ENCODE results near the gene PHF21A. TPM values are rescaled to one million over a fixed set of nuclear protein-coding genes. Genes with fewer than 3 reads are reported as not detected.

The PHF21A gene
- polyA plus RNA-seq, 1 donor (not counting 4 experiments of a cell fraction or from before 2014, with no cell fraction given), result 16.1 TPM

DNA sequence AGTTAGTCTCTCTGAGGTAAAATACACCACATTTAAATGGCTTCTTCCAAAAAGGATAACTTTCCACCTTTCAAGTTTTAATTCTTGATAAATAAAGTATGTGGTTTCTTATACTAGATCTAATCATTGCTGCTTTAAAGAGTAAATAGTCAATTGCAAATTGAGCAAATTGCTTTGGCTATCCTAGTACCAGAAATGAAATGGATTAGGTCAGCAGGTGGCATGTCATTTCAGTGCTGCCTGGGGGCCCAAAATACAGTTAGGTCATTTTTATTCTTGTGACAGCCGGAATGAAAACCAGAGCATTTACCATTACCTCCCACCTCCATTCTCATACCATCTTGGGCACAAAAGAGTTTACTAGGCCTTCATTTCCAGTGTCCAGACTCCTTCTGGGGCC lies 70.2 kb downstream of the PHF21A start:
- no peak for FAIRE-seq
- H4K20me1 ChIP-seq (ENCODE audit: control insufficient read depth, extremely low read depth, insufficient read depth, low read length), result no peaks in the 10 kb centered on the region
- dilution Hi-C loops (cut with MboI; ENCODE audit: extremely low pct_ligation_motif_present, low sequenced_read_pairs), result no loop called here

DNA sequence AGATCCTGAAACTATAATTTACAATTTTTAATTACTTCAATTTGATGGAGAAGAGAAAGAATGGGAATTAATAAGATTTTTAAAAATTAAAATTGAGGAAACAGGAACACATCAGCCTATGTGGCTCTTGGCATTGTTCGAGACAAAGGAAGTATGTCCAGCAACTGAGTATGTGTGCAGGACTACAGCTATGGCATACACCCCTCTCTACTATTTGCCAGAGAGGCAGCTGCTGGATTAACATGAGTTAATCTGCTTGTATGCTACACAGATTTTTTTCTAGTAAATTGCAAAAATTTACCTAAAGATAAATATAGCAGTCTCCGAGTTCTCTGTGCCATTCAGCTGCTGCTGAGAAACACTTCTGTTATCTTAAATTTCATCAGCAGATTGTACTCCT lies 70.6 kb downstream of the PHF21A start:
- Histone ChIP-seq H3K4me2 (ENCODE audit: control insufficient read depth, extremely low read depth, insufficient read depth, low read depth, low read length) (peak overlapping the region; percentile 58), H3K9me3 (ENCODE audit: control insufficient read depth, low read depth, low read length) (no peaks in the 10 kb centered on the region), H3K9ac (ENCODE audit: control insufficient read depth, extremely low read depth, insufficient read depth, low read length) (no peak overlapping the region), H3K4me1 (ENCODE audit: control insufficient read depth, extremely low read depth, insufficient read depth, low read length) (peaks cover 20% of the 10 kb centered on the region), H3K27ac (ENCODE audit: control insufficient read depth, insufficient read depth, low read length) (no peak overlapping the region), H3K36me3 (ENCODE audit: control insufficient read depth in 2 of 2, extremely low read depth in 1 of 2, insufficient read depth in 2 of 2, low read length in 2 of 2) (peaks cover 0 to 1% of the 10 kb centered on the region in 2 experiments), H3K4me3 (ENCODE audit: control insufficient read depth in 2 of 3, extremely low read depth in 1 of 3, insufficient read depth in 2 of 3, low read depth in 1 of 3, low read length in 3 of 3) (no peak overlapping the region), H3K79me2 (ENCODE audit: control insufficient read depth, insufficient read depth, low read length) (no peaks in the 10 kb centered on the region), H2AFZ (ENCODE audit: control insufficient read depth, low read length) (no peak overlapping the region), H3K27me3 (ENCODE audit: control insufficient read depth, extremely low read depth, insufficient read depth, low read length) (no peaks in the 10 kb centered on the region), H4K20me1 (ENCODE audit: control insufficient read depth, extremely low read depth, insufficient read depth, low read length) (no peaks in the 10 kb centered on the region), H3K9me1 (ENCODE audit: control insufficient read depth, extremely low read depth, insufficient read depth, low read length) (no peaks in the 10 kb centered on the region)
- TF ChIP-seq, protein P1, sequence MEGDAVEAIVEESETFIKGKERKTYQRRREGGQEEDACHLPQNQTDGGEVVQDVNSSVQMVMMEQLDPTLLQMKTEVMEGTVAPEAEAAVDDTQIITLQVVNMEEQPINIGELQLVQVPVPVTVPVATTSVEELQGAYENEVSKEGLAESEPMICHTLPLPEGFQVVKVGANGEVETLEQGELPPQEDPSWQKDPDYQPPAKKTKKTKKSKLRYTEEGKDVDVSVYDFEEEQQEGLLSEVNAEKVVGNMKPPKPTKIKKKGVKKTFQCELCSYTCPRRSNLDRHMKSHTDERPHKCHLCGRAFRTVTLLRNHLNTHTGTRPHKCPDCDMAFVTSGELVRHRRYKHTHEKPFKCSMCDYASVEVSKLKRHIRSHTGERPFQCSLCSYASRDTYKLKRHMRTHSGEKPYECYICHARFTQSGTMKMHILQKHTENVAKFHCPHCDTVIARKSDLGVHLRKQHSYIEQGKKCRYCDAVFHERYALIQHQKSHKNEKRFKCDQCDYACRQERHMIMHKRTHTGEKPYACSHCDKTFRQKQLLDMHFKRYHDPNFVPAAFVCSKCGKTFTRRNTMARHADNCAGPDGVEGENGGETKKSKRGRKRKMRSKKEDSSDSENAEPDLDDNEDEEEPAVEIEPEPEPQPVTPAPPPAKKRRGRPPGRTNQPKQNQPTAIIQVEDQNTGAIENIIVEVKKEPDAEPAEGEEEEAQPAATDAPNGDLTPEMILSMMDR (optimal IDR thresholded peaks at IDR 0.05 in 1 of 3, IDR thresholded peaks at IDR 0.05 in 1 of 3, conservative IDR thresholded peaks at IDR 0.05 in 1 of 3; ENCODE audit: extremely low read depth in 1 of 3, insufficient read depth in 2 of 3, low read length in 3 of 3), result no peak
- no peak for TF ChIP-seq EZH2 (IDR thresholded peaks at IDR 0.05; ENCODE audit: low read length)
- dilution Hi-C loops (cut with MboI; ENCODE audit: extremely low pct_ligation_motif_present, low sequenced_read_pairs), result no loop called here
- no peak for DNase-seq (ENCODE audit: low read depth, low spot score)
- no peak for FAIRE-seq

More for the DNA sequence above, 70.2 kb downstream of the PHF21A start:
- H2AFZ ChIP-seq (ENCODE audit: control insufficient read depth, low read length), result no peak overlapping the region
- H3K9me1 ChIP-seq (ENCODE audit: control insufficient read depth, extremely low read depth, insufficient read depth, low read length), result no peaks in the 10 kb centered on the region
- no peaks in the 10 kb centered on the region for H3K9me3 ChIP-seq (ENCODE audit: control insufficient read depth, low read depth, low read length)
- no peak overlapping the region for H3K9ac ChIP-seq (ENCODE audit: control insufficient read depth, extremely low read depth, insufficient read depth, low read length)
- H3K79me2 ChIP-seq (ENCODE audit: control insufficient read depth, insufficient read depth, low read length), result no peaks in the 10 kb centered on the region
- TF ChIP-seq EZH2 (IDR thresholded peaks at IDR 0.05; ENCODE audit: low read length), result no peak
- TF ChIP-seq, protein P1 (optimal IDR thresholded peaks at IDR 0.05 in 1 of 3, IDR thresholded peaks at IDR 0.05 in 1 of 3, conservative IDR thresholded peaks at IDR 0.05 in 1 of 3; ENCODE audit: extremely low read depth in 1 of 3, insufficient read depth in 2 of 3, low read length in 3 of 3), result no peak
- no peaks in the 10 kb centered on the region for H3K27me3 ChIP-seq (ENCODE audit: control insufficient read depth, extremely low read depth, insufficient read depth, low read length)
- H3K4me1 ChIP-seq (ENCODE audit: control insufficient read depth, extremely low read depth, insufficient read depth, low read length), result peaks cover 20% of the 10 kb centered on the region
- no peak overlapping the region for H3K27ac ChIP-seq (ENCODE audit: control insufficient read depth, insufficient read depth, low read length)
- H3K4me2 ChIP-seq (ENCODE audit: control insufficient read depth, extremely low read depth, insufficient read depth, low read depth, low read length), result no peak overlapping the region
- peaks cover 0 to 1% of the 10 kb centered on the region in 2 experiments for H3K36me3 ChIP-seq (ENCODE audit: control insufficient read depth in 2 of 2, extremely low read depth in 1 of 2, insufficient read depth in 2 of 2, low read length in 2 of 2)
- no peak overlapping the region for H3K4me3 ChIP-seq (ENCODE audit: control insufficient read depth in 2 of 3, extremely low read depth in 1 of 3, insufficient read depth in 2 of 3, low read depth in 1 of 3, low read length in 3 of 3)
- DNase-seq (ENCODE audit: low read depth, low spot score), result no peak

Measured in keratinocyte (primary cell).